ENCODE measurements around the gene PKHD1. TPM values are rescaled to one million over a fixed set of nuclear protein-coding genes. Genes with fewer than 3 reads are reported as not detected.

PKHD1 gene
- total and polyA plus RNA-seq, 2 donors (not counting 1 experiment from before 2014, with no cell fraction given): not detected

DNA sequence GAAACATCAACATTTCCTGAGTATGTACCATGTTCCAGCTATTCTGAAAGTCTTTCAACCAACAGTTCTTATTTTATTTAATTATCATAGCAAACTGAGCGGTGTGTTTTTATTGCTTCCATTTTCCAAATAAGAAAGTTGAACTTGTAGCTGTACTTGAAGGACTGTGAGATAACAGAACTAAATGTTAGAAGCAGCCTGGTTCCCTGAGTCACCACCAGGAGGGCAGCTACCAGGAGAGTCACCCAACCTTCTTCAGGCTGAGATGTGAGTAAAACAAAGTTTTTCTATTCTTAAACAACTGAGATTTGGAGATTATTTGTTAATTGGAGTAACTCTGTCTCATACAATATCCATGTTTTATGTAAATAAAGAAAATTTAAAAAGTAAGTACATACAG is 403.4 kb downstream of the PKHD1 start:
- Histone ChIP-seq H3K4me2 (replicated peaks; ENCODE audit: low read depth, low read length, poor library complexity, severe bottlenecking) (no peak overlapping the region), H3K9ac (ENCODE audit: low read length) (no peak overlapping the region), H3K27me3 (replicated peaks in 1 of 4; ENCODE audit: control extremely low read depth in 1 of 4, control insufficient read depth in 3 of 4, insufficient read depth in 4 of 4, low read length in 3 of 4) (no peaks in the 10 kb centered on the region), H3K27ac (ENCODE audit: low read length in 2 of 2) (no peak overlapping the region), H2AFZ (ENCODE audit: insufficient read depth, low read depth, low read length, poor library complexity, severe bottlenecking) (no peak overlapping the region), H3K4me3 (ENCODE audit: control extremely low read depth in 1 of 5, extremely low read depth in 1 of 5, insufficient read depth in 1 of 5, low read depth in 2 of 5, low read length in 4 of 5) (no peak overlapping the region), H3K4me1 (ENCODE audit: control insufficient read depth in 2 of 2, insufficient read depth in 2 of 2, low read length in 2 of 2) (no peaks in the 10 kb centered on the region), H3K36me3 (replicated peaks in 1 of 2; ENCODE audit: control extremely low read depth in 1 of 2, control insufficient read depth in 1 of 2, extremely low read depth in 1 of 2, insufficient read depth in 2 of 2, low read length in 1 of 2) (no peaks in the 10 kb centered on the region), H3K79me2 (ENCODE audit: control insufficient read depth, insufficient read depth, low read length) (no peaks in the 10 kb centered on the region), H4K20me1 (ENCODE audit: control insufficient read depth, insufficient read depth, low read length, poor library complexity, severe bottlenecking) (no peaks in the 10 kb centered on the region), H3K9me3 (ENCODE audit: control extremely low read depth in 1 of 3, control insufficient read depth in 2 of 3, insufficient read depth in 1 of 3, low read length in 2 of 3) (no peaks in the 10 kb centered on the region)
- DNase-seq: no peak
- Mint-ChIP-seq H3K4me1 (no peaks in the 10 kb centered on the region), H3K4me3 (no peak overlapping the region), H3K9me3 (ENCODE audit: insufficient read depth) (no peaks in the 10 kb centered on the region), H3K27ac (no peak overlapping the region), H3K27me3 (no peaks in the 10 kb centered on the region)
- ChIA-PET CTCF (interaction anchor here (0.6 kb wide), 1 partner anchor 281 kb away, joined by 3 read pairs; no protein-coding TSS in a partner anchor), POLR2A (no interaction called here)
- no CpG with 5 or more reads among the region's 1 CpG for WGBS (ENCODE audit: insufficient coverage)
- no peak for ATAC-seq (ENCODE audit: low read depth)
- no peak for TF ChIP-seq EZH2 (IDR thresholded peaks at IDR 0.05; ENCODE audit: borderline replicate concordance, insufficient read depth, low read depth, low read length, poor library complexity, severe bottlenecking)
- TF ChIP-seq CTCF (IDR thresholded peaks at IDR 0.05): no peak
- intact Hi-C loops (cut with micrococcal nuclease): no loop called here

DNA sequence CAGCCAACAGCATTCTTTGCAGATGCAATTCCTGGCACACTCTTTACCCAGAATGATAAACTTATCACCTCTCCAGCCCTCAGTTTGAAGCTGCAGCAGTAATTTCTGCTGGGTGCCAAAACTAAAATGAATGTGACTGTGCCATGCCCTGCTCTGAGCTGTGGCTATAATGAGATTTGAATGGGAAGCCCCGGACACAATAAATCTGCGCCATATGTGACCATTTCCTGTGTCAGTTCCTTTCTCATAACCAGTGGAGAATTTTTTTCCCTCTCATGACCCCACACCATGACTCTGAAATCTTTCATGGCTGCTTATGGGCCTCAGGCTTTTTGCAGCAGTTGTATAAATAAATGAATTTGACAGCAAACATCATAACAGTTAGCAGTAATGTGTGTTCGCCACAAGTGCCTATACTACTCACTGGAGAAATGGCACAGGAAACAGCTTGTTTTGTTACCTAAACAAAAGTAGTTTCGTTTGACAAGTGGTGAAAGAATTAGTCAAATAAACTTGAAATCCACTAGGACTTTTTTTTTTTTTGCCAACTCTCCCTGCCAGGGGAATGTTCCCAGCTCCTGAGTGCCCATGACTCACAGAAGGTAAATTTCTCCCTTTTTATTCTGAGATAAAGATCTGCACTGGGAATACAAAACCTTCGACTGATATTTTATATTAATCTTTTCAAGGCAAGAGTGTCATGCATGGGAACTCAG is 408.4 kb downstream of the PKHD1 start:
- POLR2A ChIA-PET: no interaction called here
- WGBS (ENCODE audit: insufficient coverage): no CpG with 5 or more reads among the region's 5 CpGs

More for the DNA sequence above, 408.4 kb downstream of the PKHD1 start:
- no peaks in the 10 kb centered on the region for H3K27me3 Mint-ChIP-seq
- Histone ChIP-seq H4K20me1 (ENCODE audit: control insufficient read depth, insufficient read depth, low read length, poor library complexity, severe bottlenecking) (no peaks in the 10 kb centered on the region), H3K36me3 (replicated peaks in 1 of 2; ENCODE audit: control extremely low read depth in 1 of 2, control insufficient read depth in 1 of 2, extremely low read depth in 1 of 2, insufficient read depth in 2 of 2, low read length in 1 of 2) (no peaks in the 10 kb centered on the region), H3K9ac (ENCODE audit: low read length) (no peak overlapping the region), H3K9me3 (ENCODE audit: control extremely low read depth in 1 of 3, control insufficient read depth in 2 of 3, insufficient read depth in 1 of 3, low read length in 2 of 3) (no peaks in the 10 kb centered on the region), H3K4me2 (replicated peaks; ENCODE audit: low read depth, low read length, poor library complexity, severe bottlenecking) (no peak overlapping the region), H3K4me1 (ENCODE audit: control insufficient read depth in 2 of 2, insufficient read depth in 2 of 2, low read length in 2 of 2) (no peaks in the 10 kb centered on the region), H3K27ac (ENCODE audit: low read length in 2 of 2) (no peak overlapping the region), H3K4me3 (ENCODE audit: control extremely low read depth in 1 of 5, extremely low read depth in 1 of 5, insufficient read depth in 1 of 5, low read depth in 2 of 5, low read length in 4 of 5) (no peak overlapping the region), H3K79me2 (ENCODE audit: control insufficient read depth, insufficient read depth, low read length) (no peaks in the 10 kb centered on the region), H2AFZ (ENCODE audit: insufficient read depth, low read depth, low read length, poor library complexity, severe bottlenecking) (no peak overlapping the region), H3K27me3 (replicated peaks in 1 of 4; ENCODE audit: control extremely low read depth in 1 of 4, control insufficient read depth in 3 of 4, insufficient read depth in 4 of 4, low read length in 3 of 4) (no peaks in the 10 kb centered on the region)
- CTCF ChIA-PET: no interaction called here
- no peak for TF ChIP-seq EZH2 (IDR thresholded peaks at IDR 0.05; ENCODE audit: borderline replicate concordance, insufficient read depth, low read depth, low read length, poor library complexity, severe bottlenecking)
- no peak for TF ChIP-seq CTCF (IDR thresholded peaks at IDR 0.05)
- no peak for ATAC-seq (ENCODE audit: low read depth)
- no peak for DNase-seq
- no peak overlapping the region for H3K4me3 Mint-ChIP-seq
- no peaks in the 10 kb centered on the region for H3K9me3 Mint-ChIP-seq (ENCODE audit: insufficient read depth)
- intact Hi-C loops (cut with micrococcal nuclease): no loop called here
- H3K4me1 Mint-ChIP-seq: no peaks in the 10 kb centered on the region
- H3K27ac Mint-ChIP-seq: no peak overlapping the region

All from B cell (primary cell).